ENCODE data around the gene PDCD11. TPM values are rescaled to one million over a fixed set of nuclear protein-coding genes. Genes with fewer than 3 reads are reported as not detected.
"Not testable (repeated sequence)": the region's sequence is repeated elsewhere in the genome, so short reads cannot be mapped to it uniquely, and the experiment has no call there.

Gene PDCD11
- polyA plus RNA-seq, 4 donors = 31.2 to 40.7 (median 36.3) TPM

DNA sequence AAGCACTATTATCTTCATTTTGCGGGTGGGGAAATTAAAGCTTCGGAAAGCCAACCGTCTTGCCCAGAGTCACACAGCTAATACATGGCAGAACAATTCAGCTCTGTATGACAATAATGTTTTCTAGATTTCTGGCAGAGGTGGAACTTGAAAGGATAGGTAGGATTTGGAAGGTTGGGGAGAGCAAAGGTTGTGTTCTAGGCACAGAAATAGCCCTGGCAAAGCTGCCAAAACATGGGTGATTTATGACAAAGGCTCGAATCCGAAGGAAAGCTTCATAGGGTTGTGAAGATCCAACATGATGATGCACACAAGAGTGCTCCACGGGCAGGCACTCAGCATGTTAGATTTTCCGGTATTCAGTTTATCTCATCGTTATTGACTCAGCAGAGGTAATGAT, 19.2 kb downstream of the PDCD11 start:
- no peak for DNase-seq (ENCODE audit: low read depth in 4 of 4, low spot score in 2 of 4)

DNA sequence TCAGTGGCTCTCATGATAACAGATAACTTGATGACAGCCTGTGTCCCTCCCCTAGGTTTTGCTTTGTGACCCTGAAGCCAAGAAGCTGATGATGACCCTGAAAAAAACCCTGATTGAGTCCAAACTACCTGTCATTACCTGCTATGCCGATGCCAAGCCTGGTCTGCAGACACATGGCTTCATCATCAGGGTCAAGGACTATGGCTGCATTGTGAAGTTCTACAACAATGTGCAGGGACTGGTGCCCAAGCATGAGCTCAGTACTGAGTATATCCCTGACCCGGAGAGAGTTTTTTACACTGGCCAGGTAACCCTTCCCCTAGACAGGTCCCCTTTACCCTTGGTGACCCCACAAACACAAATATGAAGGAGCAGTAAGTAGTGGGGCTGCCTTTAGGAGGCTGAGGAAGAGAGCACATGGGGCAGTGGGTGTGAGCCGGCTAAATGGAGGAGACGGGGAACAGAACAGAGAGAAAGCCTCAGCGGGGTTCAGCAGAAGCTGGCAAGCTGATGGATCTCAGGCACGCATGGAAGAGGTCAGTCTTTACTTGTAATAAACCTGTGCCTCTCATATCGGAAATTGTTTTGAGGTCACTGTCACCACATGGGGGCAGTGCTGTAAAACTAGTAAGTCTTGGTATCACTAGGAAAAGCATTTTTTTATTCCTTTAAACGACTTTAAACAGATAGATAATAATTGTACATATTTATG, 20.2 kb downstream of the PDCD11 start:
- peak; percentile 15 to 58 (median 26) for DNase-seq (ENCODE audit: low read depth in 4 of 4, low spot score in 2 of 4)

DNA sequence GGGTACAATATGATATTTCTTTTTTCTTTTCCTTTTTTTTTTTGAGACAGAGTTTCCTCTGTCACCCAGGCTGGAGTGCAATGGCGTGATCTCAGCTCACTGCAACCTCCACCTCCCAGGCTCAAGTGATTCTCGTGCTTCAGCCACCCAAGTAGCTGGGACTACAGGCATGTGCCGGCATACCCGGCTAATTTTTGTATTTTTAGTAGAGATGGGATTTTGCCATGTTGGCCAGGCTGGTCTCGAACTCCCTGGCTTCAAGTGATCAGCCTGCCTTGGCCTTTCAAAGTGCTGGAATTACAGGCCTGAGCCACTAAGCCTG, 20.7 kb downstream of the PDCD11 start:
- not testable (repeated sequence) for DNase-seq (ENCODE audit: low read depth in 4 of 4, low spot score in 2 of 4)

DNA sequence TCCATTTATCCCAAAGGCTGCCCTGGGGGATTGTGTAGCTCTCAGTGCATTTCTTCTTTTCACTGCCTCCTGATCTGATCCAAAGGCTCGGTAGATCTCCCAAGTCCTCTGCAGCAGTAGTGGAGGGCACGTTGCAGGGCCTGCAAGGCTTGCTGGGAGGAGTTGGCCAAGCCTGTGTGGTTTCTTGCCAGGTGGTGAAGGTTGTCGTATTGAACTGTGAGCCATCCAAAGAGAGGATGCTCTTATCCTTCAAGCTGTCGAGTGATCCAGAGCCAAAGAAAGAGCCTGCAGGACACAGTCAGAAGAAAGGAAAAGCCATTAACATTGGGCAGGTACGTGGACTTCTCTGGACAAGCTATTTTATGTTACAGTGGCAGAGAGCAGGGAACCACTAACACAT, 21.2 kb downstream of the PDCD11 start:
- no peak for DNase-seq (ENCODE audit: low read depth in 4 of 4, low spot score in 2 of 4)

DNA sequence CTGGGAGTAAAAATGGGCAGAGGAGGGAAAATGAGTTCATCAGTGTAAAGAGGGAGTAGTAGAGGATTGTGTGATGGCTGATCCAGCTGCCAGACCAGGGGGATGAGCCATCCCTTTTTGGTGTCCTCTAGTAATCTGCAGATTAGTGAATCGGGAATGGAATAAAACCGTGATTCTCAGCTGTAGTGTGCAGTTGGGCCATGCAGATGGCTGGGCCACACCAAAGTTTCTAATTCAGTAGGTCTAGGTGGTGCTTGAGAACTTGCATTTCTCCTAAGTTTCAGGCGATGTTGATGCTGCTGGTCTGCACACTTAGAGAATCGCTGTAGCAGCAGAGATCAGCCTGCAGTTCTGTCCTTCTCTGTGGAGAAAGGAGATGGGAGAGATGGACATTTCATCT, 22.7 kb downstream of the PDCD11 start:
- DNase-seq (ENCODE audit: low read depth in 4 of 4, low spot score in 2 of 4) = no peak

DNA sequence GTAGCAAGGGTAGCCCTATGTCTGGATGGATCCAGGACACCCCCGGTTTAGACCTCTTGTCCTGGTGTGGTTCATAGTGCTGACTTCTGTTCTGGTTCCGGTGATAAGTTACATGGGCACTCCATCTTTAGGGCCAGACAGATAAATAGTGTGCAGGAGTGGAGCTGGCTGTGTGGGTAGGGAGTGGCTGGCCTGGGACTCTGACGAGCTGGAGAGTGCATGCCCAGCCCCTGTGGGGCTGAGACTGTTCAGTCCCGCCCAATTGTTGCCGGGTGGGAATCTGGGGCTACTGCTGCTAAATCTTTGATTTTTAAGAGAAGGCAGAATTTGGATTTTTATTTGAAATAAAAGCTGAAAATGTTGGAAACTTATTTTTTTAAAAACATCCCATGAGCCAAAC, 27.3 kb downstream of the PDCD11 start:
- DNase-seq (ENCODE audit: low read depth in 4 of 4, low spot score in 2 of 4) = no peak

DNA sequence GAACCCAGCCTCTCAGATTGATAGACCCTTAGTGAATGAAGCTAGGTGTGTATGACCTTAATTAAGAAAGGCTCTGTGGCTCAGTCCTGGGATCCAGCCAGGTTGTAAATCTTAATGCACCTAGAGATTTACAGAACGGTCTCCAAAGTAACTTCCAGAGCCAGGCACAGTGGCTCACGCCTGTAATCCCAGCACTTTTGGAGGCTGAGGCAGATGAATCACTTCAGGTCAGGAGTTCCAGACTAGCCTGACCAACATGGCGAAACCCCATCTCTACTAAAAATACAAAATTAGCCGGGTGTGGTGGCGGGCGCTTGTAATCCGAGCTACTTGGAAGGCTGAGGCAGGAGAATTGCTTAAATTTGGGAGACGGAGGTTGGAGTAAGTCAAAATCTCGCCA, 31.4 kb downstream of the PDCD11 start:
- no peak for DNase-seq (ENCODE audit: low read depth in 4 of 4, low spot score in 2 of 4)

DNA sequence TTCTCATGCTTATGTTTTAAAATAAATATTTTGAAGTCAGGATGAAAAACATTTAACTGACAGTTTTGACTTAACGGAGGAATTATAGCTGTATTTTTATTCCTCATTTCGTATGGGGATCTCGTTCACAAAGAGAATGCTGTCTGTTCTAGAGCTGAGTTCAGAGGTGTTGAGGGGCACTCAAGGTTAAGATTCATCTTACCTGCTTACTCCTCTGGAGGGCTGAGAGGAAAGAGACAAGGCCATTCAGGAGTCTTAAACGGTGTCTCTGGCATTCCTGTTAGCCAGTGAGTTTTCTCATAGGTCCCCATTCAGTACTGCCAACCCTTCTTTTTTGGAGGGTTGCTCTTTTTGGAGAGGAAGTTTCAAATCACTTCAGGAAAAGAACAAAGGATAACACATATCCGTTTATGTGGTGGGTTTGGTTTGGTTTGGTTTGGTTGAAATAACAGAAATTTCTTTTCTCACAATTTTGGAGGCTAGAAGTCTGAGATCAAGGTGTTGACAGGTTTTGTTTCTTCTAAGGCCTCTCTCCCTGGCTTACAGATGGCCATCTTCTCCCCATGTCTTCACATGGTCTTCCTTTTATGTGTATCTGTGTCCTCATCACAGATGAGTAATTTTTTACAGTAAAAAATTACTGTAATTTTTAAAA, 32.7 kb downstream of the PDCD11 start:
- DNase-seq (ENCODE audit: low read depth in 4 of 4, low spot score in 2 of 4) = no peak

DNA sequence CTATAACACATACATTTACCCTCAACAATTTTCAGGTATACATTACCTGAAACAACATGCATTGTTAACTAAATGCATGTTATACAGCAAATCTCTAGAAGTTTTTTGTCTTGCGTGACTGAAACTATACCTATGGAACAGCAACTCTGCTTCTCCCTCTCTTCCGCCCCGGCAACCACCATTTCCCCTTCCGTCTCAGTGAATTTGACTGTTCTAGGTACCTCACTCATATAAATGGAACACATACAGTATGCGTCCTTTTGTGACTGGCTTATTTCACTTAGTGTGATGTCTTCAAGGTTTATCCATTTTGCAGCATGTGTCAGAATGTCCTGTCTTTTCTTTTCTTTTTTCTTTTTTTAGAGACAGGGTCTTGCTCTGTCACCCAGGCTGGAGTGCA, 33.2 kb downstream of the PDCD11 start:
- no peak for DNase-seq (ENCODE audit: low read depth in 4 of 4, low spot score in 2 of 4)

DNA sequence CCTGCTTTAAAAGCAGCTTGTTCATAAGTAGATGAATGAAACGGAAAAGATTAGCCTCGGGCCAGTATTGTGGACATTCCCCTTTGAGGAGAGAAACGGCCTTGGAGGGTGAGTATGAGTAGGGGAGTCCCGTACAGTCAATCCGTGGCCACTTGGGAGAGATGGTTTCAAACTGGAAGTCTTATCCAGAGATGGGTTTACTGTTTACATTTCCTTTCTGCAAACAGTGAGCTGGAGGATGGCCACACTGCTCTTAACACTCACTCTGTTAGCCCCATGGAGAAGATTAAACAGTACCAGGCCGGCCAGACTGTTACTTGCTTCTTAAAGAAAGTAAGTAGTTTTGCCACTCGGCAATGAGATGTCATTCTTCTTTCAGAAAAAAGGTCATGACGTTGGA, 35.5 kb downstream of the PDCD11 start:
- DNase-seq (ENCODE audit: low read depth in 4 of 4, low spot score in 2 of 4) = no peak

DNA sequence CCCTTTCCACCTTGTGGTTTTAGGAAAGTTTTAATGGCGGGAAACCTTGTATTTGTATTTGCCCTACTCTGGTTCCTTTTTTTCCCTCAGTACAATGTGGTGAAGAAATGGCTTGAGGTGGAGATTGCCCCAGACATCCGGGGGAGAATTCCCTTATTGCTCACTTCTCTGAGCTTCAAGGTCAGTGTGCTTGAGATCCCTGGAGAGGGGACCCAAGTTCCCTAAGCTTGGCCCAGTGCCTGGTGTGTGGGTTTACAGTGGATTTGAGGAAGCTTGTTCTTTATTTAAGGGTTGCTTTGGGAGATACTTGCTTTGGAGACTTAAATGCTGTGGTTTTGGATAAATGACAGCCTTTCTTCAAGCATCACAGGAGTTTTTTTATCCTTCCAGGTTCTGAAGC, 37.4 kb downstream of the PDCD11 start:
- DNase-seq (ENCODE audit: low read depth in 4 of 4, low spot score in 2 of 4) = no peak

DNA sequence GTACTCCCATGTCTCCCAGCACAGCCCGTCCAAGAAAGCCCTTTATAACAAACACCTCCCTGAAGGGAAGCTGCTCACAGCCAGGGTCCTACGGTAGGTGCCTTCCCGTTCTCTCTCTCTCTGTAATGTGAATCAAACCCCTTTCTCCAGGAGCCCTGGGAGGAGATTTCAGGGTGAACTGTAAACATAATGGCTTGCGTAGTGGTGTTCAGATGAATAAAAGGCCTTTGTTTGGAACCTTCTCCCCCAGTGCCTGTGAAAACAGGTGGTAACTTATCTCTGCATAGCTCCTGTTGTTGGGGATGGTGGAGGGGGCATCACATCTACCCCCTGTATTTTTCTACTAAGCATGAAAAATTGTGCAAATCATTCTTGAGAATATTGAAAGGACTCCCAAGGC, 43.4 kb downstream of the PDCD11 start:
- no peak for DNase-seq (ENCODE audit: low read depth in 4 of 4, low spot score in 2 of 4)

DNA sequence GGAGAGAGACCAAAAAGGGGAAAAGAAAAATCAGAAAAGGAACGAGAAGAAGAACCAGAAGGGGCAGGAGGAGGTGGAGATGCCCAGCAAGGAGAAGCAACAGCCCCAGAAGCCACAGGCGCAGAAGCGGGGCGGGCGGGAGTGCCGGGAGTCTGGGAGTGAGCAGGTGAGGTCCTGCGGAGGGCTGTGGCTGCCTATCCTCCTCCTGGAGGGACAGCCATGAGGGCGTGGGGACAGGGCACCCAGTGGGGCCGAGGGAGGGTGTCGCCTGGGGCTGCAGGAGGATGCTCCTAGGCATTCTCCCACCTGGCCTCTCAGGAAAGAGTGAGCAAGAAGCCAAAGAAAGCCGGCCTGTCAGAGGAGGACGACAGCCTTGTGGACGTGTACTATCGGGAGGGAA, 44.0 kb downstream of the PDCD11 start:
- DNase-seq (ENCODE audit: low read depth in 4 of 4, low spot score in 2 of 4) = no peak

DNA sequence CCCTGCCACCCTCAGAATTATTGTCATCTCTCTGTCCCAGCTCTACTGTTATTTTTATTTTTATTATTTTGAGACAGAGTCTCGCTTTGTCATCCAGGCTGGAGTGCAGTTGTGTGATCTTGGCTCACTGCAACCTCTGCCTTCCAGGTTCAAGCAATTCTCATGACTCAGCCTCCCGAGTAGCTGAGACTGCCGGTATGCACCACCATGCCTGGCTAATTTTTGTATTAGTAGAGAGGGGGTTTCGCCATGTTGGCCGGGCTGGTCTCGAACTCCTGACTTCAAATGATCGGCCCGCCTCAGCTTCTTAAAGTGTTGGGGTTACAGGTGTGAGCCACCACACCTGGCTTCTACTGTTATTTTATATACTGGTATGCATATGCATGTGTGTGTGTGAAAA, 44.8 kb downstream of the PDCD11 start:
- no peak for DNase-seq (ENCODE audit: low read depth in 4 of 4, low spot score in 2 of 4)

DNA sequence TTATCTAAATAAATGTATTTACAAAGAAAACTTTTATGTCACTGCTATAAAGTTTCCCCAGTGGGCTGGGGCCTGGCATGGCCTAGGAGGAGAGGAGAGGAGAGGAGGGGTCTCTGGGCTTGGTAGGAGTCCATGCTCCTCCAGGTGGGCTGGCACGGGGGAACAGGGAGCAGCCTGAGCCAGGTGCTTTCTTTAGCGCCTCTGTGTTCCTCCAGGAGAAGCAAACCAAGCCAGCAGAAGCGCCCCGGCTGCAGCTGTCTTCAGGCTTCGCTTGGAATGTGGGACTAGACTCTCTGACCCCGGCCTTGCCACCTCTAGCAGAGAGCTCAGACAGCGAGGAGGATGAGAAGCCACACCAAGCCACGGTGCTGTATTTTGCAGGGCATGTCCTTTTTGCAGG, 45.2 kb downstream of the PDCD11 start:
- no peak for DNase-seq (ENCODE audit: low read depth in 4 of 4, low spot score in 2 of 4)

DNA sequence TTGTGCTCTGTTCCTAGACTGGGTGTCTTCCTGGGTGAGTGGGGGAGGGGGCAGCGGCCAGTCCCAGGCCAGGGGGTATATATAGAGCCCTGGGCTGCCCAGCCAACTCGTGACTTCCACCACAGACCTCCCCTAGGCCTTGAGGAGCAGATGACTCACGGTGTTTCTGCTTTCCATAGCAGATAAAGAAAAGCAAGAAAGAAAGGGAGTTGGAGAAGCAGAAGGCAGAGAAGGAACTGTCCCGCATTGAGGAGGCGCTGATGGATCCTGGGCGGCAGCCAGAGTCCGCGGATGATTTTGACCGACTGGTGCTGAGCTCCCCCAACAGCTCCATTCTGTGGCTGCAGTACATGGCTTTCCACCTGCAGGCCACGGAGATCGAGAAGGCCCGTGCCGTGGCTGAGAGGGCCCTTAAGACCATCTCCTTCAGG, 45.6 kb downstream of the PDCD11 start:
- DNase-seq (ENCODE audit: low read depth in 4 of 4, low spot score in 2 of 4) = no peak

DNA sequence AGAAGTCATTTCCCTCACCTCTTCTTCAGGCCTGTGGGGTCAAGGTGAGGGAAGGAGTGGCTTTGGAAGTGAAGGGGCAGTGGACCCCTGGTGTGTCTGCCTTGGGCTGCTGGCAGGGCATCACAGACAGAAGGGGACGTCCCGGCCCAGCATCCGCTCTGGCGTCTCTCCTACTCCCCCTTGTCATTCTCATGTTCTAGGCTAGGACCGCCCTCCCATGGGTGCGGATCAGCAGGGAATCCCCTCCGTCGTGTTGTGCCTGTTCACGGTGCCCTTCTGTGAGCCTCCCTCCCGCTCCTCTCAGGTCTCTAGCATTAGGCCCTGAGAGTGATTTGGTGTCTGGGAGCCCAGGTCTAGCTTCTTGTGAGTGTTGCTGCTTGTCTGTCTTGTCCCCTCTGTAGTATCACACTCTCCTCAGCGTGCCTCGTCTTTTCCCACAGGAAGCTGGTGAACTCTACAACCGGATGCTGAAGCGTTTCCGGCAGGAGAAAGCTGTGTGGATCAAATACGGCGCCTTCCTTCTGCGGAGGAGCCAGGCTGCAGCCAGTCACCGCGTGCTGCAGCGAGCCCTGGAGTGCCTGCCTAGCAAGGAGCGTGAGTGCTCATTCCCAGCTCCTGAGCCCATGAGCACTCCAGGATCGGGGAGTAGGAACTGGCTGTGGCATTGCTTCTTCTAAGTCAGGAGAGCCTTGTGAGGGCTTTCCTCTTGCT, 47.2 kb downstream of the PDCD11 start:
- no peak for DNase-seq (ENCODE audit: low read depth in 4 of 4, low spot score in 2 of 4)

DNA sequence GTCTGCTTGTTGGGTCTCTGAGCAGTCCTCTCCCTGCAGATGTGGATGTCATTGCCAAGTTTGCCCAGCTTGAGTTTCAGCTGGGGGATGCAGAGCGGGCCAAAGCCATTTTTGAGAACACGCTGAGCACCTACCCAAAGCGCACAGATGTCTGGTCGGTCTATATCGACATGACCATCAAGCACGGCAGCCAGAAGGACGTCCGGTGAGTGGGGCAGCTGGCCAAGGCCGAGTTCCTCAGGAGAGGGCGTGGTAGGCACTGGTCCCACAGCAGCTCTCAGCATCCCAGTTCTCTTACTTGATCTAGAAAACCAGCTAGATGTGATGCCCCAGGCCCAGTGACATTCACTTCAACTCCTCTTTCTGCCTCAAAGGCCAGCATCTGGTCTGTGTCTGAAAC, 48.1 kb downstream of the PDCD11 start:
- no peak for DNase-seq (ENCODE audit: low read depth in 4 of 4, low spot score in 2 of 4)

DNA sequence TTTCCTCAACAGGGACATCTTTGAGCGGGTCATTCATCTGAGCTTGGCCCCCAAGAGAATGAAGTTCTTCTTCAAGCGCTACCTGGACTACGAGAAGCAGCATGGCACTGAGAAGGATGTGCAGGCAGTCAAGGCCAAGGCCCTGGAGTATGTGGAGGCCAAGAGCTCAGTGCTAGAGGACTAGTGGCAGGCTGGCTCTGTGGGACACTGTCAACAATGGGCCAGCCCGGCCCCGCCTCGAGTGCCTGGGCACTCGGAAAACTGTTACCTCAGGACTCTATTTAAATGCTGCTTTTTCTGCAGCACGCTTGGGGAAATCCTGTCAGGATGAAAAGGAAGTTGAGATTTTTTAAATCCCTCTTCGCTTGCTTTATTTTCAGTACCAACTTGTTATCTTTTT, 48.9 kb downstream of the PDCD11 start:
- DNase-seq (ENCODE audit: low read depth in 4 of 4, low spot score in 2 of 4) = no peak

DNA sequence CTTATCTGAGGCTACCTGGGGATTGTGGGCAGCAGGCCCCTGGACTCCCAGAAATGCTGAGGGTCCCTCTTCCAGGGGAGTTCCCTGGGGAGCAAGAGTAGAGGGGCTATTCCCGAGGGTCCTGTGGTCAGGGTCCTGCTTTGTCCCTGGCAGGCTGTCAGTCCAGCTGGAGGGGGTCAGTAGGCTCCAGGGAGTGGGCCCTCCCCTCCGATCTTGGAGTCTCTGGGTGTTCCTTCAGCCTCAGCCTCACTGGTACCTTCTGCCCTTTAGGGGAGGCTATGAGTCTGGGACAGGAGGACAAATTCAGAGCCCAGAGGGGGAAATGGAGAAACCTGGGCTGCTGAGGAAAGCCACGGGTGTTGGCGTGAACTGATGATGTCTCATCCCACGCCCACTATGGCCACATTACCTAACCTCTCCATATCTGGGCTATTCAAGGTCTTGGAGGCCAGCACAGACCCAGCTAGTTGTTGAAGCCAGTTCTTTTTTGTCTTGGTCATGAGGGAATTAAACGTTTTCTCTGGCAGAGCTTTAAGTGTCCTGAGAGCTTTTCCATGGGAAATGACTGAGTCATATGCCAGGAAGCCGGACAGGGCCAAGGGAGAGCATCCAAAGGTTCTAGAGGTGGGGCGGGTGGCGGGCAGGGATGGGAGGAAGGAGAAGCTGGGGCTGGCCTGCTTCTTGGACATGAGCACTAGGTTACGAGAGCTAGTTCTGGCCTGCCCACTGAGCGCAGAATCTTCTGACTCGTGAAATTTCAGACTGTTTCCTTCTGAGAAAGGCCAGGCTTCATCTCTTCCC, 49.5 kb downstream of the PDCD11 start:
- DNase-seq (ENCODE audit: low read depth in 4 of 4, low spot score in 2 of 4) = no peak

DNA sequence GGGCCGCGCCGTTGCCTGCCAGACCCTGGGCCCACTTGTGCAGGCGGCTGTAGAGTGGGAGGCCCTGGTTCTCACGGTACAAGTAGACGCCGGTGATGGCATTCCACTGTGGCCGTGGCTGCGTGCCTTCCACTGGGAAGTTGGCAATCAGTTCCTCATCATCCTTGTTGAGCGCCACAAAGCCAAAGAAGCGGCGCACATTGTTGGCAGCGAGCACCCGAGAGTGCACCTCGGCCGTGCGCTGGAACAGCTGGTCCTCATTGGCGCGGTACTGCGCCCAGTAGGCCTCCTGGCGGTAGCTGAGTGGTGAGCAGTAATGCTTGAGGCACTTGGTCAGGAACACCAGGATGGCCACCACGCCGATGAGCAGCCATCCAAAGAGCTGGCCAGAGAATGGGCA, 50.8 kb downstream of the PDCD11 start:
- DNase-seq (ENCODE audit: low read depth in 4 of 4, low spot score in 2 of 4) = no peak
